HL-60 (cell line): ENCODE results near the gene RSPH1.

Source experiments
- GABPA ChIP-seq: IDR thresholded peaks from 2 replicates; pipeline ENCODE4 v1.6.1; 2012; ENCODE audit warnings: low read depth
- POLR2AphosphoS5 ChIP-seq: IDR thresholded peaks from 2 replicates; pipeline ENCODE4 v1.6.1; 2012; ENCODE audit warnings: low read depth
- REST ChIP-seq: IDR thresholded peaks from 2 replicates; pipeline ENCODE4 v1.6.1; 2012; ENCODE audit warnings: low read depth; ENCODE audit not compliant: insufficient replicate concordance
- SPI1 ChIP-seq: IDR thresholded peaks from 2 replicates; pipeline ENCODE4 v1.6.1; 2012; ENCODE audit warnings: low read depth, mild to moderate bottlenecking, borderline replicate concordance
- TF ChIP-seq, protein P1 (sequence below): IDR thresholded peaks from one replicate; pipeline ENCODE4 v1.5.1; 2011; ENCODE audit warnings: low read length, control low read depth, inconsistent platforms; ENCODE audit not compliant: insufficient read depth

GRCh38 chr21:42509244-42509643 is 13.2 kb upstream of the RSPH1 start:
- TF ChIP-seq, protein P1, sequence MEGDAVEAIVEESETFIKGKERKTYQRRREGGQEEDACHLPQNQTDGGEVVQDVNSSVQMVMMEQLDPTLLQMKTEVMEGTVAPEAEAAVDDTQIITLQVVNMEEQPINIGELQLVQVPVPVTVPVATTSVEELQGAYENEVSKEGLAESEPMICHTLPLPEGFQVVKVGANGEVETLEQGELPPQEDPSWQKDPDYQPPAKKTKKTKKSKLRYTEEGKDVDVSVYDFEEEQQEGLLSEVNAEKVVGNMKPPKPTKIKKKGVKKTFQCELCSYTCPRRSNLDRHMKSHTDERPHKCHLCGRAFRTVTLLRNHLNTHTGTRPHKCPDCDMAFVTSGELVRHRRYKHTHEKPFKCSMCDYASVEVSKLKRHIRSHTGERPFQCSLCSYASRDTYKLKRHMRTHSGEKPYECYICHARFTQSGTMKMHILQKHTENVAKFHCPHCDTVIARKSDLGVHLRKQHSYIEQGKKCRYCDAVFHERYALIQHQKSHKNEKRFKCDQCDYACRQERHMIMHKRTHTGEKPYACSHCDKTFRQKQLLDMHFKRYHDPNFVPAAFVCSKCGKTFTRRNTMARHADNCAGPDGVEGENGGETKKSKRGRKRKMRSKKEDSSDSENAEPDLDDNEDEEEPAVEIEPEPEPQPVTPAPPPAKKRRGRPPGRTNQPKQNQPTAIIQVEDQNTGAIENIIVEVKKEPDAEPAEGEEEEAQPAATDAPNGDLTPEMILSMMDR, result no peak
- TF ChIP-seq POLR2AphosphoS5 (no peak), REST (no peak), GABPA (no peak), SPI1 (no peak)
